HepG2 (cell line): ENCODE data around the gene C10orf90.

Source experiments
- CAMTA2 ChIP-seq: sonication (generic); formaldehyde crosslinking; IDR thresholded peaks from 2 replicates; pipeline ENCODE4 v1.4.0; 2020; ENCODE audit warnings: mild to moderate bottlenecking, missing genetic modification reagents, borderline replicate concordance
- HINFP ChIP-seq: sonication (generic); formaldehyde crosslinking; IDR thresholded peaks from 2 replicates; pipeline ENCODE4 v1.4.0; 2020; ENCODE audit warnings: low read depth, mild to moderate bottlenecking, missing genetic modification reagents
- POLR2A ChIP-seq, 2 experiments: IDR thresholded peaks; 2 replicates each; pipeline ENCODE4 v1.6.1; 2011; ENCODE audit warnings: low read depth in 2 of 2, low read length in 2 of 2, mild to moderate bottlenecking in 1 of 2, moderate library complexity in 1 of 2; ENCODE audit not compliant: insufficient read depth in 1 of 2
- POLR2AphosphoS5 ChIP-seq: IDR thresholded peaks from 2 replicates; pipeline ENCODE4 v1.6.1; 2012; ENCODE audit warnings: low read depth, low read length
- RFX3 ChIP-seq: IDR thresholded peaks from 2 replicates; pipeline ENCODE4 v1.6.1; 2016; ENCODE audit warnings: missing biosample characterization, missing genetic modification reagents
- SOX6 ChIP-seq, 2 experiments: fragments of 450-650 bp in 1 of 2; sonication (generic) in 1 of 2; formaldehyde crosslinking in 1 of 2; IDR thresholded peaks; 2 replicates each; pipeline versions ENCODE4 v1.4.0 to v1.6.1; 2017 to 2020; ENCODE audit warnings: antibody characterized with exemption in 1 of 2, mild to moderate bottlenecking in 1 of 2, missing genetic modification reagents in 1 of 2
- WIZ ChIP-seq: sonication (generic); formaldehyde crosslinking; IDR thresholded peaks from 2 replicates; pipeline ENCODE4 v1.5.1; 2020; ENCODE audit warnings: mild to moderate bottlenecking, missing genetic modification reagents
- ZNF567 ChIP-seq: sonication (generic); formaldehyde crosslinking; IDR thresholded peaks from 2 replicates; pipeline ENCODE4 v1.8.1; 2023; ENCODE audit warnings: mild to moderate bottlenecking, missing genetic modification reagents, borderline replicate concordance
- TF ChIP-seq, protein P1 (sequence below): sonication (generic); formaldehyde crosslinking; conservative IDR thresholded peaks from 2 replicates; pipeline ENCODE4 v1.4.0; 2020; ENCODE audit warnings: missing genetic modification reagents
- TF ChIP-seq, protein P2 (sequence below): IDR thresholded peaks from 2 replicates; pipeline ENCODE4 v1.6.1; 2012; ENCODE audit warnings: low read length, improper control_type of control experiment

DNA sequence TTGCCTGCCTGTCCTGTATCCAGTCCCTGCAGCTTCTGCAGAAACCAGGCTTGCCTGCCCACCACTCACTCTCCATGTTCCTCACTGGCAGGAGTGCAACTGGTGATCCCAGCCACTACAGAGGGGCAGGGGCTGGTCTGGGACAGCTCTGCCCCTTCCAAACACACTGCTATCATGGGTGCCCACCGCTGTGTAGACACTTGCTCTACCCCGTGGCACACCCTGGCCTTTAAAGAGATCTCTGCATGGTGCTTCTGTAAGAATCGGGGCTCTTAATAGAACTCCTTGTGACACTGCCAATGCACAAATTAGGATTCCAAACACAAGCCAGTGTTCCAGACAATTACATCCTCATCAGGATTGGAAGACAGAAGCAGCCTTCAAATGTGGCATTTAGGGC lies 41.7 kb downstream of the C10orf90 start:
- TF ChIP-seq HINFP (no peak), CAMTA2 (CRISPR knock-in tag) (no peak), ZNF567 (no peak), POLR2A (IDR thresholded peaks at IDR 0.05; ENCODE audit: insufficient read depth in 1 of 2, low read depth in 2 of 2, low read length in 2 of 2) (no peak), SOX6 (IDR thresholded peaks at IDR 0.05) (no peak), SOX6 (CRISPR knock-in tag; IDR thresholded peaks at IDR 0.05) (no peak), RFX3 (CRISPR knock-in tag) (no peak), WIZ (no peak), POLR2AphosphoS5 (no peak)
- TF ChIP-seq, protein P1, sequence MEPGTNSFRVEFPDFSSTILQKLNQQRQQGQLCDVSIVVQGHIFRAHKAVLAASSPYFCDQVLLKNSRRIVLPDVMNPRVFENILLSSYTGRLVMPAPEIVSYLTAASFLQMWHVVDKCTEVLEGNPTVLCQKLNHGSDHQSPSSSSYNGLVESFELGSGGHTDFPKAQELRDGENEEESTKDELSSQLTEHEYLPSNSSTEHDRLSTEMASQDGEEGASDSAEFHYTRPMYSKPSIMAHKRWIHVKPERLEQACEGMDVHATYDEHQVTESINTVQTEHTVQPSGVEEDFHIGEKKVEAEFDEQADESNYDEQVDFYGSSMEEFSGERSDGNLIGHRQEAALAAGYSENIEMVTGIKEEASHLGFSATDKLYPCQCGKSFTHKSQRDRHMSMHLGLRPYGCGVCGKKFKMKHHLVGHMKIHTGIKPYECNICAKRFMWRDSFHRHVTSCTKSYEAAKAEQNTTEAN (CRISPR knock-in tag): no peak
- TF ChIP-seq, protein P2, sequence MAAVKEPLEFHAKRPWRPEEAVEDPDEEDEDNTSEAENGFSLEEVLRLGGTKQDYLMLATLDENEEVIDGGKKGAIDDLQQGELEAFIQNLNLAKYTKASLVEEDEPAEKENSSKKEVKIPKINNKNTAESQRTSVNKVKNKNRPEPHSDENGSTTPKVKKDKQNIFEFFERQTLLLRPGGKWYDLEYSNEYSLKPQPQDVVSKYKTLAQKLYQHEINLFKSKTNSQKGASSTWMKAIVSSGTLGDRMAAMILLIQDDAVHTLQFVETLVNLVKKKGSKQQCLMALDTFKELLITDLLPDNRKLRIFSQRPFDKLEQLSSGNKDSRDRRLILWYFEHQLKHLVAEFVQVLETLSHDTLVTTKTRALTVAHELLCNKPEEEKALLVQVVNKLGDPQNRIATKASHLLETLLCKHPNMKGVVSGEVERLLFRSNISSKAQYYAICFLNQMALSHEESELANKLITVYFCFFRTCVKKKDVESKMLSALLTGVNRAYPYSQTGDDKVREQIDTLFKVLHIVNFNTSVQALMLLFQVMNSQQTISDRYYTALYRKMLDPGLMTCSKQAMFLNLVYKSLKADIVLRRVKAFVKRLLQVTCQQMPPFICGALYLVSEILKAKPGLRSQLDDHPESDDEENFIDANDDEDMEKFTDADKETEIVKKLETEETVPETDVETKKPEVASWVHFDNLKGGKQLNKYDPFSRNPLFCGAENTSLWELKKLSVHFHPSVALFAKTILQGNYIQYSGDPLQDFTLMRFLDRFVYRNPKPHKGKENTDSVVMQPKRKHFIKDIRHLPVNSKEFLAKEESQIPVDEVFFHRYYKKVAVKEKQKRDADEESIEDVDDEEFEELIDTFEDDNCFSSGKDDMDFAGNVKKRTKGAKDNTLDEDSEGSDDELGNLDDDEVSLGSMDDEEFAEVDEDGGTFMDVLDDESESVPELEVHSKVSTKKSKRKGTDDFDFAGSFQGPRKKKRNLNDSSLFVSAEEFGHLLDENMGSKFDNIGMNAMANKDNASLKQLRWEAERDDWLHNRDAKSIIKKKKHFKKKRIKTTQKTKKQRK: no peak
